SJCRH30 (cell line): ENCODE measurements around the gene CCN2. TPM values are rescaled to one million over a fixed set of nuclear protein-coding genes. Genes with fewer than 3 reads are reported as not detected.
A peak's percentile ranks its signal among the peaks of the same experiment; 100 is the strongest.

Experiments
- DNase-seq, 2 experiments: peaks; one replicate each; pipeline ENCODE4 v3.0.0-alpha.2; 2015 to 2020
- H3K27ac ChIP-seq: fragments of 250-450 bp; sonication (Bioruptor Pico); 2 replicates; pipeline ENCODE4 v1.5.1; 2020; ENCODE audit warnings: mild to moderate bottlenecking, moderate library complexity
- H3K27me3 ChIP-seq: fragments of 250-450 bp; sonication (Bioruptor Pico); 2 replicates; pipeline ENCODE4 v1.5.1; 2020; ENCODE audit warnings: mild to moderate bottlenecking, moderate library complexity
- H3K36me3 ChIP-seq: fragments of 250-450 bp; sonication (Bioruptor Pico); 2 replicates; pipeline ENCODE4 v1.5.1; 2020; ENCODE audit warnings: mild to moderate bottlenecking, moderate library complexity
- H3K4me1 ChIP-seq: fragments of 250-450 bp; sonication (Bioruptor Pico); 2 replicates; pipeline ENCODE4 v1.5.1; 2020; ENCODE audit warnings: mild to moderate bottlenecking, moderate library complexity
- H3K4me3 ChIP-seq: fragments of 250-450 bp; sonication (Bioruptor Pico); 2 replicates; pipeline ENCODE4 v1.5.1; 2020; ENCODE audit warnings: mild to moderate bottlenecking, moderate library complexity
- H3K9me3 ChIP-seq: fragments of 250-450 bp; sonication (Bioruptor Pico); replicated peaks from 2 replicates; pipeline ENCODE4 v1.5.1; 2020; ENCODE audit warnings: mild to moderate bottlenecking, moderate library complexity
- total RNA-seq: library from RNA; depleted of rRNA; stranded (reverse); fragments of >200 nt; shearing (Covaris generic); gene quantifications from 2 replicates; pipeline ENCODE4 v1.2.3, GENCODE V29; 2014

CCN2 gene
- total RNA-seq, 1 experiment from 2014 or later: 2.3 TPM

- Histone ChIP-seq H3K27ac (peak overlapping the region; percentile 22; the same call in 1 of the 2 replicates), H3K4me3 (peak overlapping the region; percentile 11; the same call in 1 of the 2 replicates), H3K36me3 (no peaks in the 10 kb centered on the region), H3K9me3 (no peaks in the 10 kb centered on the region), H3K4me1 (peaks cover 14% of the 10 kb centered on the region), H3K27me3 (no peaks in the 10 kb centered on the region)
- peak; percentile 71 to 80 for DNase-seq
Observed at GRCh38 chr6:131954775-131955107, 3.6 kb upstream of the CCN2 start.

GRCh38 chr6:131954059-131954774, 3.0 kb upstream of the CCN2 start:
- Histone ChIP-seq H3K27ac (peak overlapping the region; percentile 22; the same call in 1 of the 2 replicates), H3K36me3 (no peaks in the 10 kb centered on the region), H3K27me3 (no peaks in the 10 kb centered on the region), H3K9me3 (no peaks in the 10 kb centered on the region), H3K4me1 (peaks cover 14% of the 10 kb centered on the region), H3K4me3 (peak overlapping the region; percentile 11; the same call in 1 of the 2 replicates)
- no peak for DNase-seq

- H3K27ac ChIP-seq: no peak overlapping the region
- H3K9me3 ChIP-seq: no peaks in the 10 kb centered on the region
- H3K4me3 ChIP-seq: no peak overlapping the region
- DNase-seq: no peak
- peaks cover under 1% of the 10 kb centered on the region; the same call in 1 of the 2 replicates for H3K36me3 ChIP-seq
- no peaks in the 10 kb centered on the region for H3K27me3 ChIP-seq
- peaks cover 16% of the 10 kb centered on the region for H3K4me1 ChIP-seq
Observed at GRCh38 chr6:131952886-131953509, 1.8 kb upstream of the CCN2 start.

GRCh38 chr6:131951576-131952230, 531 bp upstream of the CCN2 start:
- Histone ChIP-seq H3K27ac (peak overlapping the region; percentile 33; the same call in 1 of the 2 replicates), H3K4me1 (peaks cover 16% of the 10 kb centered on the region)
- DNase-seq: no peak

GRCh38 chr6:131949909-131950766, 1.0 kb downstream of the CCN2 start:
- Histone ChIP-seq H3K9me3 (no peaks in the 10 kb centered on the region), H3K36me3 (peaks cover 2% of the 10 kb centered on the region; the same call in 1 of the 2 replicates), H3K4me1 (peaks cover 16% of the 10 kb centered on the region), H3K4me3 (peak overlapping the region; percentile 65), H3K27me3 (no peaks in the 10 kb centered on the region), H3K27ac (peak overlapping the region; percentile 52)
- peak; percentile 92 to 93 for DNase-seq

More at GRCh38 chr6:131951576-131952230, 531 bp upstream of the CCN2 start:
- H3K36me3 ChIP-seq: peaks cover 2% of the 10 kb centered on the region; the same call in 1 of the 2 replicates
- no peaks in the 10 kb centered on the region for H3K9me3 ChIP-seq
- H3K27me3 ChIP-seq: no peaks in the 10 kb centered on the region
- H3K4me3 ChIP-seq: peak overlapping the region; percentile 65

GRCh38 chr6:131949620-131949908, 1.6 kb downstream of the CCN2 start:
- Histone ChIP-seq H3K27ac (peak overlapping the region; percentile 52), H3K9me3 (no peaks in the 10 kb centered on the region), H3K4me3 (peak overlapping the region; percentile 65), H3K4me1 (peaks cover 16% of the 10 kb centered on the region), H3K36me3 (peaks cover 2% of the 10 kb centered on the region; the same call in 1 of the 2 replicates), H3K27me3 (no peaks in the 10 kb centered on the region)
- no peak for DNase-seq

GRCh38 chr6:131948692-131949619, 2.2 kb downstream of the CCN2 start:
- peaks cover 2% of the 10 kb centered on the region; the same call in 1 of the 2 replicates for H3K36me3 ChIP-seq
- no peaks in the 10 kb centered on the region for H3K27me3 ChIP-seq
- H3K27ac ChIP-seq: peak overlapping the region; percentile 52
- H3K9me3 ChIP-seq: no peaks in the 10 kb centered on the region
- peak; percentile 27 to 54 for DNase-seq
- H3K4me1 ChIP-seq: peaks cover 11% of the 10 kb centered on the region
- H3K4me3 ChIP-seq: peak overlapping the region; percentile 65

GRCh38 chr6:131947986-131948661, 3.0 kb downstream of the CCN2 start:
- Histone ChIP-seq H3K4me3 (no peak overlapping the region), H3K36me3 (peaks cover 2% of the 10 kb centered on the region; the same call in 1 of the 2 replicates), H3K9me3 (no peaks in the 10 kb centered on the region), H3K27me3 (no peaks in the 10 kb centered on the region), H3K27ac (no peak overlapping the region), H3K4me1 (peaks cover 8% of the 10 kb centered on the region)
- DNase-seq: no peak

GRCh38 chr6:131946992-131947955, 3.9 kb downstream of the CCN2 start:
- Histone ChIP-seq H3K4me3 (no peak overlapping the region), H3K27ac (no peak overlapping the region), H3K4me1 (peaks cover 8% of the 10 kb centered on the region), H3K27me3 (no peaks in the 10 kb centered on the region), H3K9me3 (no peaks in the 10 kb centered on the region), H3K36me3 (peaks cover 2% of the 10 kb centered on the region; the same call in 1 of the 2 replicates)
- DNase-seq: no peak

GRCh38 chr6:131946404-131946991, 4.7 kb downstream of the CCN2 start:
- no peaks in the 10 kb centered on the region for H3K9me3 ChIP-seq
- H3K4me1 ChIP-seq: peaks cover 3% of the 10 kb centered on the region; the same call in 1 of the 2 replicates
- H3K36me3 ChIP-seq: peaks cover 2% of the 10 kb centered on the region; the same call in 1 of the 2 replicates
- H3K27me3 ChIP-seq: no peaks in the 10 kb centered on the region
- DNase-seq: peak in 1 of 2 experiments; percentile 13
- no peak overlapping the region for H3K27ac ChIP-seq
- H3K4me3 ChIP-seq: no peak overlapping the region

GRCh38 chr6:131945971-131946370, 5.2 kb downstream of the CCN2 start:
- DNase-seq: no peak
- H3K27ac ChIP-seq: no peak overlapping the region
- no peak overlapping the region for H3K4me3 ChIP-seq
- H3K4me1 ChIP-seq: peaks cover 3% of the 10 kb centered on the region; the same call in 1 of the 2 replicates
- no peaks in the 10 kb centered on the region for H3K9me3 ChIP-seq
- peaks cover 2% of the 10 kb centered on the region; the same call in 1 of the 2 replicates for H3K36me3 ChIP-seq
- no peaks in the 10 kb centered on the region for H3K27me3 ChIP-seq
